ENCODE data around the gene NTRK3.

The NTRK3 gene

DNA sequence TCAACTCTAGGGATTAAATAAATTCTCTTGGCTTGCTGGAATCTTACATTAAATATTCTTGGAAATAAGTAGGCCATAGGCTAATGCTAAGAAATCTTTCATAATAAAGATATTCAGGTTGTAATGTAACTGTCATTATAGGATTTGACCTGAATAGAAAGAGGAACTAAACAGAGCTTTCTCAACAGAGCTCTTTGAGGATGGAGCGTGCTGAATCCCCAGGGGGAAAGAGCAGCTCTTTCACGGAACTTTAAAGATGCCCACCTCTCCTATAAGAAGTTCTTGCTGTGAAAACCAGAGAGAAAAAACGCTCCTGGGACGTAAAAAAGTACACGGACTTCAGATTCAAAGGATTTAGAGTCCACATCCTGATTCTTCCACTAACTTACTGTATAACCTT, 77.9 kb downstream of the NTRK3 start:
- H3K4me3 ChIP-seq (ENCODE audit: low read depth, low read length): no peak overlapping the region
- TF ChIP-seq, protein P1, sequence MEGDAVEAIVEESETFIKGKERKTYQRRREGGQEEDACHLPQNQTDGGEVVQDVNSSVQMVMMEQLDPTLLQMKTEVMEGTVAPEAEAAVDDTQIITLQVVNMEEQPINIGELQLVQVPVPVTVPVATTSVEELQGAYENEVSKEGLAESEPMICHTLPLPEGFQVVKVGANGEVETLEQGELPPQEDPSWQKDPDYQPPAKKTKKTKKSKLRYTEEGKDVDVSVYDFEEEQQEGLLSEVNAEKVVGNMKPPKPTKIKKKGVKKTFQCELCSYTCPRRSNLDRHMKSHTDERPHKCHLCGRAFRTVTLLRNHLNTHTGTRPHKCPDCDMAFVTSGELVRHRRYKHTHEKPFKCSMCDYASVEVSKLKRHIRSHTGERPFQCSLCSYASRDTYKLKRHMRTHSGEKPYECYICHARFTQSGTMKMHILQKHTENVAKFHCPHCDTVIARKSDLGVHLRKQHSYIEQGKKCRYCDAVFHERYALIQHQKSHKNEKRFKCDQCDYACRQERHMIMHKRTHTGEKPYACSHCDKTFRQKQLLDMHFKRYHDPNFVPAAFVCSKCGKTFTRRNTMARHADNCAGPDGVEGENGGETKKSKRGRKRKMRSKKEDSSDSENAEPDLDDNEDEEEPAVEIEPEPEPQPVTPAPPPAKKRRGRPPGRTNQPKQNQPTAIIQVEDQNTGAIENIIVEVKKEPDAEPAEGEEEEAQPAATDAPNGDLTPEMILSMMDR (IDR thresholded peaks at IDR 0.05; ENCODE audit: control insufficient read depth, extremely low read depth, insufficient read depth): no peak
- DNase-seq (ENCODE audit: low read depth): no peak

DNA sequence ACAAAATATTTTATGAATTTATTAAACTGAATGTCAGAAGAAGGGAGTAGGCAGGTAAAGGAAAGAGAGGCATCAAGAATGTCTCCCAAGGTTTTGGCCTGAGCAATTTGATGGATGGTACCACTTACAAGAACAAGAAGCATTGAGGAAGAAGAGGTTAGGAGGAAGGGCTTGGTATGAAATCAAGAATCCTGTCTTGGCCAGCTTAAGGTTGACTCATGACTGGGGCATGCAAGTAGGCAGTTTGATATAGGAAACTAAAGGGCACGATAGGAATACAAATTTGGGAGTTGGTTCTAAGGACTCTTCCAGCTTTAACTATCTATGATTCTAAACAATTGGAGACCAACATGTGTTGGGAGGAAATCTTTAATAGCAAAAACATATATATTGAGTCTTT, 79.1 kb downstream of the NTRK3 start:
- TF ChIP-seq, protein P1 (IDR thresholded peaks at IDR 0.05; ENCODE audit: control insufficient read depth, extremely low read depth, insufficient read depth): no peak
- no peak for DNase-seq (ENCODE audit: low read depth)
- H3K4me3 ChIP-seq (ENCODE audit: low read depth, low read length): no peak overlapping the region

DNA sequence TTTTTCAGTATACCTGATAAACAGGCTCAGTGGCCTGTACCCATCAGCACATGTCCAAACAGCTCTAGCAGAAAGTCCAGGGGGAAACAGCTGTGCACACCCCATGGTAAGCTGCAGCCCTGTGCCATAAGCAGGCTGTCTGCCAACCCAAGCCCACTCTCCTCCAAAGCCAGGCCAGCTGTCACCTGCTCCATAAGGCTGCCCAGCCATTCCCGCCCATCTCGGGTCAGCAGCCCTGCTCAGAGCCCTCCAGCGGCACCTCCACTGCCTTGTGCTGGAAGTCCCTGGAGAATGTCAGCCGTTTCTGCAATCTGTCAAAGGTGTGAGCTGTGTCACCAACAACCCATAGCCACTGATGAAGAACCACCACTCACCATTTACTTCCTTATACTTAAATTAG, 82.0 kb downstream of the NTRK3 start:
- TF ChIP-seq, protein P1 (IDR thresholded peaks at IDR 0.05; ENCODE audit: control insufficient read depth, extremely low read depth, insufficient read depth): no peak
- H3K4me3 ChIP-seq (ENCODE audit: low read depth, low read length): no peak overlapping the region
- DNase-seq (ENCODE audit: low read depth): no peak

DNA sequence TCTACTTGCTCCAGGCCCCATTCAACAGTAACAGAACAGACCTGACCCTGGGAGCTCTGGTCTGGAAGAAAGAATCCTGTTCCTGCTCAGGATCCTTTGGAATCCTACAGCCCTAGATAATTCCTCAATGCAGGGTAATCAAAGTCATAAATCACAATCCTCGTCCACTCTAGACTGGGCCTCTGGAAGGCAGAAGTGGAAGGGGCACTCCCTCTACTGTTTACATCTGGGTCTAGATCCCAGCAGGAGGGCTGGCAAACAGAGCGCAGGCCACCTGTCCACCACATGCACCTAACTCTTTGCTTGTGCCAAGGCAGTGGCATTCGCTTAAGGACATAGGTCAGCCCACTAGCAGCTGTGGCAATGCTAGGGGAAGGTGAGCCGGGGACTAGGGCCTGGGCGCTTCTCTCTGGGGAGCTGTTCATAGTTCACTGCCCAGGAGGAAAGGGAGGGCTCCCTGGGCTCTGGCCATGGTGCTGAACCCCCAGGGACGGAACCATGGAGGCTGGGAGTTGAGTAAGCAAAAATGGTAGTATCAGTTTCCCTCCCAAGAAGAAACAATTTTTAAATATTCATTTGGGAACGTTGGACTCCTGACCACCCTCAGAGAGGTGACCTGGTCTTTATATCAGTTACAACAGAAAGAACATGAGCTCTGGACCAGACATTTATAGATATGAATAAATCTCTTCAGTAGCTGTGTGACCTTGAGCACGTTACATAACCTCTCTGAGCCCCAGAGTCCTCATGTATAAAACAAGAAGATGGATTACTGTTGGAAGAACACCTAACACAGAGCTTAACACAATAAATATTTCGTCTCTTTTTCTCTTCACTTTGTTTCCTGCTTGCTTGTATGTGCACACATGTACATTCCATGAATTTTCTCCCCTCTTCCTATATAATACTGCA, 90.2 kb downstream of the NTRK3 start:
- TF ChIP-seq, protein P1 (IDR thresholded peaks at IDR 0.05; ENCODE audit: control insufficient read depth, extremely low read depth, insufficient read depth): no peak
- no peak for DNase-seq (ENCODE audit: low read depth)
- H3K4me3 ChIP-seq (ENCODE audit: low read depth, low read length): no peak overlapping the region

DNA sequence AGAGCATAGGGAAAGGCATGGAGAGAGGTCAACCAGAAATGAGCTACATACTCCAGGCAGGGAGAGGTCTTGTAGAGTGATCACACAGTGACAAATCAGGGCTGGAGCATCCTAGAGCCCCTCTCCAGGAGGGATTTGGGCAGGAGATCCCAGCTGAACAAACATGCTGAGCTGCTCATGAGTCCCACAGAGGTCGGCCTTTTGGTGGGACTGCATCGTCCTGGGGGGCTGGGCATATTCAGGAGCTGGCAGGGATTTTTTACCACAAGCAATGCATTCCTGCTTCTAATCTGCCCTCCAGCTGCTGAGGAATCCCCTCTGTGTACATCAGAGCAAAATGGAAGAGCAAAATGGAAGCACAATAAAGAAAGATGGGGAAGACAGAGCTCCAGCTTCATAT, 94.9 kb downstream of the NTRK3 start:
- TF ChIP-seq, protein P1 (IDR thresholded peaks at IDR 0.05; ENCODE audit: control insufficient read depth, extremely low read depth, insufficient read depth): no peak
- H3K4me3 ChIP-seq (ENCODE audit: low read depth, low read length): no peak overlapping the region
- no peak for DNase-seq (ENCODE audit: low read depth)

DNA sequence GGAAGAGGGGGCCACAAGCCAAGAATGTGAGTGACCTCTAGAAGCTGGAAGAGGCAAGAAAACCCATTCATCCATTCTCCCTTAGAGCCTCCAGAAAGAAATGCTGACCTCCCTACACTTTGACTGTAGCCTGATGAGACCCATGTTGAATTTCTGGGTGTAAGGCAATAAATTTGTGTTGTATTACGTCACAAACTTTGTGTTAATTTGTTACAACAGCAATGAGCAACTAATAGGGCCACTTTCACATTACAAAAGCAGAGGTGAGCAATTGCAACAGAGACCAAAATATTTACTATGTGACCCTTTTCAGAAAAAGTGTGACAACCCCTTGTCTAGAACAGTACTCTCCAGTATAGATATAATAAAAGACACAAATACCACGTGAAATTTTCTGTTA, 101.2 kb downstream of the NTRK3 start:
- H3K4me3 ChIP-seq (ENCODE audit: low read depth, low read length): no peak overlapping the region
- DNase-seq (ENCODE audit: low read depth): no peak

More for the DNA sequence above, 101.2 kb downstream of the NTRK3 start:
- TF ChIP-seq, protein P1 (IDR thresholded peaks at IDR 0.05; ENCODE audit: control insufficient read depth, extremely low read depth, insufficient read depth): no peak
